Measurements from ENCODE around the gene PLK2.

DNA sequence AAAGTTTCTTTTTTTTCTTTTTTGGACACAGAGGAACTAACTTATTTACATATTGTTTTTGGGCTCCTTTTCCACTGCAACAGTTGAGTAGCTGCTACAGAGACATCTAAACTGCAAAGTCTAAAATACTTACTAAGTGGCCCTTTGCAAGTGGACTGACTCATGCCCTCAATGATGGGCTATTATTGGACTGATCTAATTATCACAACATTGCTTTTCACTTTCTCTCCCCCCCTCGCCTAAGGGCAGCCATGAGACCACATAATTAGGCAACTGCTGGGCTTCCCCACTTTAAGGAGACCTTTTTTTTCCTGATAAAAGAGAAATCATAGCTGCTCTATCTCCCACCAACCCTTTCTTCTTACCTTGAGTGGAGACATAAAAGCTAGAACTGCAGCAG, 47.0 kb downstream of the PLK2 start:
- no peak for TF ChIP-seq POLR2AphosphoS5 (IDR thresholded peaks at IDR 0.05)
- TF ChIP-seq, protein P1, sequence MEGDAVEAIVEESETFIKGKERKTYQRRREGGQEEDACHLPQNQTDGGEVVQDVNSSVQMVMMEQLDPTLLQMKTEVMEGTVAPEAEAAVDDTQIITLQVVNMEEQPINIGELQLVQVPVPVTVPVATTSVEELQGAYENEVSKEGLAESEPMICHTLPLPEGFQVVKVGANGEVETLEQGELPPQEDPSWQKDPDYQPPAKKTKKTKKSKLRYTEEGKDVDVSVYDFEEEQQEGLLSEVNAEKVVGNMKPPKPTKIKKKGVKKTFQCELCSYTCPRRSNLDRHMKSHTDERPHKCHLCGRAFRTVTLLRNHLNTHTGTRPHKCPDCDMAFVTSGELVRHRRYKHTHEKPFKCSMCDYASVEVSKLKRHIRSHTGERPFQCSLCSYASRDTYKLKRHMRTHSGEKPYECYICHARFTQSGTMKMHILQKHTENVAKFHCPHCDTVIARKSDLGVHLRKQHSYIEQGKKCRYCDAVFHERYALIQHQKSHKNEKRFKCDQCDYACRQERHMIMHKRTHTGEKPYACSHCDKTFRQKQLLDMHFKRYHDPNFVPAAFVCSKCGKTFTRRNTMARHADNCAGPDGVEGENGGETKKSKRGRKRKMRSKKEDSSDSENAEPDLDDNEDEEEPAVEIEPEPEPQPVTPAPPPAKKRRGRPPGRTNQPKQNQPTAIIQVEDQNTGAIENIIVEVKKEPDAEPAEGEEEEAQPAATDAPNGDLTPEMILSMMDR (IDR thresholded peaks at IDR 0.05): no peak

Data from prostate gland (tissue), 2 donors.